Measurements from ENCODE around the gene PTCH2. TPM values are rescaled to one million over a fixed set of nuclear protein-coding genes. Genes with fewer than 3 reads are reported as not detected.

The PTCH2 gene
- total and polyA plus RNA-seq, 2 of the 13 experiments (the other 11 are each of a cell fraction or from before 2014, with no cell fraction given): 0.60 to 1.5 TPM

DNA sequence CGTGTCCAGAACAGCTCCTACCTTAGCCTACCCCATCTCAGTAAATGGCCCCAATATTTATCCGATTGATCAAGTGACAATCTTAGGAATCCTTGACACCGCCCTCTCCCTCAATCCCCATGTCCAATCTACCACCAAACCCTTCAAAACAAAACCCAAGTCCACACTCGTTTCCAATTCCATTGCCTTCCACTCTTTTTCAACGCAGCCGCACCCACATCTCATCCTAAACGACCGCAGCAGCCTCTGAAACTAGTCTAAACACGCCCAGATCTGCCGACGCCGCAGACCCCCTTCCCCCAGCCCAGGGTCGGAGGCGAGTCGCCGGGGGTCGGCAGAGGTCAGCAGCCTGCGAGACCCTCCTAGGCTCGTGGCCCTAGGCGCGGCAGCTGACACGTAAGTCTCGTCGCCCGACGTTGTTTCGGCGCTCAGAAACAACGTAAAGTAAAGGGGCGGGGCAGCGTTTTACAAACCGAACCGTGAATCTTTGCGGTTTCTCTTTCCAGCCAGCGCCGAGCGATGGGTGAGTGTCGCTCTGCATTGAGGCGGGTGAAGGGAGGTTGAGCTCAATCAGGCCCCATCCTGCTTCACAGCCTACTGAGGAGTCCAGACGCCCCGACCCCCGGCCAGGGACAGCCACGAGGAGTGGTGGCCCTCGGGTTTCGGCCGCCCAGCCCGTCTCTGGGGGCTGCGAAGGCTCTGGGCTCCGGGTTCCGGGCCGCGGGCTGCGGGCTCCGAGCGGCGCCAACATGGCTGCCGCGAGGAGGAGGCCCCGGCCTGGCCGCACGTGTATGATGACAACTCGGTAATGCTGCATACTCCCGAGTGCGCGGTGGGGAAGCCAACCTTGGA lies 67.7 kb downstream of the PTCH2 start, which contains the start of gene RPS8 (continued):
- TF ChIP-seq SALL1 (CRISPR knock-in tag; IDR thresholded peaks at IDR 0.05) (peak; percentile 76), PAX8 (CRISPR knock-in tag; IDR thresholded peaks at IDR 0.05; ENCODE audit: borderline replicate concordance) (no peak; the same call in 1 of the 2 replicates), SCMH1 (CRISPR knock-in tag; IDR thresholded peaks at IDR 0.05; ENCODE audit: borderline replicate concordance) (no peak), RCOR2 (CRISPR knock-in tag; IDR thresholded peaks at IDR 0.05) (no peak), ZNF577 (CRISPR knock-in tag; IDR thresholded peaks at IDR 0.05; ENCODE audit: borderline replicate concordance, low read depth) (no peak), MTF2 (CRISPR knock-in tag; IDR thresholded peaks at IDR 0.05; ENCODE audit: borderline replicate concordance) (no peak), ZNF282 (IDR thresholded peaks at IDR 0.05; ENCODE audit: partially characterized antibody) (no peak), ZNF776 (CRISPR knock-in tag; IDR thresholded peaks at IDR 0.05) (no peak; the same call in 1 of the 2 replicates), ZFYVE20 (CRISPR knock-in tag; IDR thresholded peaks at IDR 0.05; ENCODE audit: borderline replicate concordance, low read depth) (no peak), EP300 (IDR thresholded peaks at IDR 0.05; ENCODE audit: low read depth in 2 of 2, low read length in 2 of 2) (0 out of 4 replicates have a peak, but pooled peaks of 1 of the 2 experiments have one; percentile 11), EP300 (CRISPR knock-in tag; IDR thresholded peaks at IDR 0.05; ENCODE audit: borderline replicate concordance) (0 out of 2 replicates have a peak, but pooled peaks have one; percentile 31), ZNF264 (CRISPR knock-in tag; IDR thresholded peaks at IDR 0.05) (peak; percentile 72; the same call in 1 of the 2 replicates), POLR2G (IDR thresholded peaks at IDR 0.05; ENCODE audit: low read depth, low read length) (peak; percentile 100), PHF21A (CRISPR knock-in tag; IDR thresholded peaks at IDR 0.05) (no peak)
- TF ChIP-seq, protein P1, sequence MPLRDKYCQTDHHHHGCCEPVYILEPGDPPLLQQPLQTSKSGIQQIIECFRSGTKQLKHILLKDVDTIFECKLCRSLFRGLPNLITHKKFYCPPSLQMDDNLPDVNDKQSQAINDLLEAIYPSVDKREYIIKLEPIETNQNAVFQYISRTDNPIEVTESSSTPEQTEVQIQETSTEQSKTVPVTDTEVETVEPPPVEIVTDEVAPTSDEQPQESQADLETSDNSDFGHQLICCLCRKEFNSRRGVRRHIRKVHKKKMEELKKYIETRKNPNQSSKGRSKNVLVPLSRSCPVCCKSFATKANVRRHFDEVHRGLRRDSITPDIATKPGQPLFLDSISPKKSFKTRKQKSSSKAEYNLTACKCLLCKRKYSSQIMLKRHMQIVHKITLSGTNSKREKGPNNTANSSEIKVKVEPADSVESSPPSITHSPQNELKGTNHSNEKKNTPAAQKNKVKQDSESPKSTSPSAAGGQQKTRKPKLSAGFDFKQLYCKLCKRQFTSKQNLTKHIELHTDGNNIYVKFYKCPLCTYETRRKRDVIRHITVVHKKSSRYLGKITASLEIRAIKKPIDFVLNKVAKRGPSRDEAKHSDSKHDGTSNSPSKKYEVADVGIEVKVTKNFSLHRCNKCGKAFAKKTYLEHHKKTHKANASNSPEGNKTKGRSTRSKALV (CRISPR knock-in tag; IDR thresholded peaks at IDR 0.05): peak; percentile 80
- TF ChIP-seq, protein P2, sequence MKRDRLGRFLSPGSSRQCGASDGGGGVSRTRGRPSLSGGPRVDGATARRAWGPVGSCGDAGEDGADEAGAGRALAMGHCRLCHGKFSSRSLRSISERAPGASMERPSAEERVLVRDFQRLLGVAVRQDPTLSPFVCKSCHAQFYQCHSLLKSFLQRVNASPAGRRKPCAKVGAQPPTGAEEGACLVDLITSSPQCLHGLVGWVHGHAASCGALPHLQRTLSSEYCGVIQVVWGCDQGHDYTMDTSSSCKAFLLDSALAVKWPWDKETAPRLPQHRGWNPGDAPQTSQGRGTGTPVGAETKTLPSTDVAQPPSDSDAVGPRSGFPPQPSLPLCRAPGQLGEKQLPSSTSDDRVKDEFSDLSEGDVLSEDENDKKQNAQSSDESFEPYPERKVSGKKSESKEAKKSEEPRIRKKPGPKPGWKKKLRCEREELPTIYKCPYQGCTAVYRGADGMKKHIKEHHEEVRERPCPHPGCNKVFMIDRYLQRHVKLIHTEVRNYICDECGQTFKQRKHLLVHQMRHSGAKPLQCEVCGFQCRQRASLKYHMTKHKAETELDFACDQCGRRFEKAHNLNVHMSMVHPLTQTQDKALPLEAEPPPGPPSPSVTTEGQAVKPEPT (CRISPR knock-in tag; IDR thresholded peaks at IDR 0.05; ENCODE audit: low read depth): peak; percentile 80
- TF ChIP-seq, protein P3, sequence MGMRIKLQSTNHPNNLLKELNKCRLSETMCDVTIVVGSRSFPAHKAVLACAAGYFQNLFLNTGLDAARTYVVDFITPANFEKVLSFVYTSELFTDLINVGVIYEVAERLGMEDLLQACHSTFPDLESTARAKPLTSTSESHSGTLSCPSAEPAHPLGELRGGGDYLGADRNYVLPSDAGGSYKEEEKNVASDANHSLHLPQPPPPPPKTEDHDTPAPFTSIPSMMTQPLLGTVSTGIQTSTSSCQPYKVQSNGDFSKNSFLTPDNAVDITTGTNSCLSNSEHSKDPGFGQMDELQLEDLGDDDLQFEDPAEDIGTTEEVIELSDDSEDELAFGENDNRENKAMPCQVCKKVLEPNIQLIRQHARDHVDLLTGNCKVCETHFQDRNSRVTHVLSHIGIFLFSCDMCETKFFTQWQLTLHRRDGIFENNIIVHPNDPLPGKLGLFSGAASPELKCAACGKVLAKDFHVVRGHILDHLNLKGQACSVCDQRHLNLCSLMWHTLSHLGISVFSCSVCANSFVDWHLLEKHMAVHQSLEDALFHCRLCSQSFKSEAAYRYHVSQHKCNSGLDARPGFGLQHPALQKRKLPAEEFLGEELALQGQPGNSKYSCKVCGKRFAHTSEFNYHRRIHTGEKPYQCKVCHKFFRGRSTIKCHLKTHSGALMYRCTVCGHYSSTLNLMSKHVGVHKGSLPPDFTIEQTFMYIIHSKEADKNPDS (CRISPR knock-in tag; IDR thresholded peaks at IDR 0.05): no peak
- TF ChIP-seq, protein P4, sequence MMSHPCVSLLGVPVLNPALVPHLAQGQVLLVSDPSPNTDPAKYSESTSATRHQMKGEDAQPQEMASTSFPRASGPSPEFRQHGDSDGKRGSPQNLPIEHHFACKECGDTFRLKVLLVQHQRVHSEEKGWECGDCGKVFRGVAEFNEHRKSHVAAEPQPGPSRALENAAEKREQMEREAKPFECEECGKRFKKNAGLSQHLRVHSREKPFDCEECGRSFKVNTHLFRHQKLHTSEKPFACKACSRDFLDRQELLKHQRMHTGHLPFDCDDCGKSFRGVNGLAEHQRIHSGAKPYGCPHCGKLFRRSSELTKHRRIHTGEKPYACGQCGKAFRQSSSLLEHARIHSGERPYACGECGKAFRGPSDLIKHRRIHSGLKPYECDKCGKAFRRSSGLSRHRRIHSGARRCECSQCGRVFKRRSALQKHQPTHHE (CRISPR knock-in tag; IDR thresholded peaks at IDR 0.05; ENCODE audit: borderline replicate concordance): 0 out of 2 replicates have a peak, but pooled peaks have one; percentile 65
- TF ChIP-seq, protein P5, sequence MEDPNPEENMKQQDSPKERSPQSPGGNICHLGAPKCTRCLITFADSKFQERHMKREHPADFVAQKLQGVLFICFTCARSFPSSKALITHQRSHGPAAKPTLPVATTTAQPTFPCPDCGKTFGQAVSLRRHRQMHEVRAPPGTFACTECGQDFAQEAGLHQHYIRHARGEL (CRISPR knock-in tag; IDR thresholded peaks at IDR 0.05): no peak

Measured in HepG2 (cell line).